Spleen (tissue), 11 donors: ENCODE measurements around the gene TEP1. TPM values are rescaled to one million over a fixed set of nuclear protein-coding genes. Genes with fewer than 3 reads are reported as not detected.
"Not testable (repeated sequence)": the region's sequence is repeated elsewhere in the genome, so short reads cannot be mapped to it uniquely, and the experiment has no call there.

Experiments used
- DNase-seq: peaks from one replicate; pipeline ENCODE4 v3.0.0-alpha.2; 2020
- H3K27ac ChIP-seq, 8 donors: fragments of 200-600 bp; sonication (generic) in 7 of 8; 1 replicate in 4 of 8; 2 replicates in 4 of 8; pipeline versions ENCODE4 v1.5.0 to v1.8.0; 2016 to 2021; ENCODE audit warnings: inconsistent platforms in 4 of 8, mild to moderate bottlenecking in 4 of 8, moderate library complexity in 1 of 8
- H3K27me3 ChIP-seq, 7 donors: fragments of 200-600 bp; sonication (generic) in 6 of 7; replicated peaks in 1 of 7; 1 replicate in 4 of 7; 2 replicates in 3 of 7; pipeline versions ENCODE4 v1.5.0 to v1.8.0; 2016 to 2021; ENCODE audit warnings: inconsistent platforms in 3 of 7, mild to moderate bottlenecking in 1 of 7
- H3K36me3 ChIP-seq, 6 donors: fragments of 200-600 bp; sonication (generic) in 5 of 6; 1 replicate in 4 of 6; 2 replicates in 2 of 6; pipeline versions ENCODE4 v1.5.0 to v1.8.0; 2016 to 2021; ENCODE audit warnings: inconsistent platforms in 2 of 6
- H3K4me1 ChIP-seq, 6 donors: fragments of 200-600 bp; sonication (generic) in 5 of 6; 1 replicate in 3 of 6; 2 replicates in 3 of 6; pipeline versions ENCODE4 v1.5.0 to v1.8.0; 2016 to 2021; ENCODE audit warnings: inconsistent platforms in 3 of 6
- H3K4me3 ChIP-seq, 8 donors: fragments of 200-600 bp; sonication (generic) in 7 of 8; 1 replicate in 4 of 8; 2 replicates in 4 of 8; pipeline versions ENCODE4 v1.5.0 to v1.8.0; 2016 to 2021; ENCODE audit warnings: inconsistent platforms in 4 of 8, mild to moderate bottlenecking in 4 of 8, moderate library complexity in 2 of 8
- H3K9me3 ChIP-seq, 8 donors: fragments of 200-600 bp; sonication (generic) in 7 of 8; 1 replicate in 4 of 8; 2 replicates in 4 of 8; pipeline versions ENCODE4 v1.5.0 to v1.8.0; 2016 to 2021; ENCODE audit warnings: inconsistent platforms in 4 of 8
- CTCF ChIP-seq, 11 experiments: fragments of 200-600 bp in 7 of 11; fragments of 450-650 bp in 4 of 11; sonication (generic) in 4 of 11; IDR thresholded peaks in 8 of 11; conservative IDR thresholded peaks in 3 of 11; 1 replicate in 7 of 11; 2 replicates in 4 of 11; pipeline versions ENCODE4 v1.4.0 to v1.8.0; 2016 to 2021; ENCODE audit warnings: antibody characterized with exemption in 11 of 11, inconsistent platforms in 4 of 11, mild to moderate bottlenecking in 1 of 11
- POLR2A ChIP-seq, 3 donors: fragments of 450-650 bp; IDR thresholded peaks; one replicate each; pipeline ENCODE4 v1.5.1; 2017; ENCODE audit warnings: antibody characterized with exemption in 3 of 3, mild to moderate bottlenecking in 1 of 3
- POLR2AphosphoS5 ChIP-seq, 3 donors: sonication (generic); formaldehyde crosslinking; IDR thresholded peaks; one replicate each; pipeline ENCODE4 v1.5.1; 2017; ENCODE audit warnings: antibody characterized with exemption in 3 of 3
- WGBS, 5 donors: extraction: QIAGEN DNeasy Blood & Tissue Kit in 3 of 5; methylation state at CpG; one replicate each; pipeline versions ENCODE4 v1.1.5 to v1.1.7; 2013 to 2018; 5-methylcytosine and 5-hydroxymethylcytosine counted together
- intact Hi-C: fragments of 100-400 bp; cut with DNase I; formaldehyde crosslinking; loops from one replicate; pipeline ENCODE4 v1.15.0; 2023; ENCODE audit warnings: low total_unique reads
- polyA plus RNA-seq, 3 donors: library from polyadenylated mRNA; stranded (reverse); fragments of 200-250 nt; gene quantifications; one replicate each; pipeline ENCODE4 v1.2.1, GENCODE V29; 2013
- total RNA-seq, 7 donors: library from RNA; depleted of rRNA in 3 of 7; stranded (reverse); fragments of >200 nt in 3 of 7; fragmentation: NEBNext Ultra II Directional in 4 of 7; extraction: Animal tissue kit (Norgen Biotek cat#: 25700) in 4 of 7; gene quantifications; one replicate each; pipeline versions ENCODE4 v1.1.0 to v1.2.1, GENCODE V29; 2016 to 2021
- donor health status: healthy with polysubstance abuse.
- donor health status: DM: no; HTN: no; CAD: no; lungs with moderate emphysema.
- donor health status: DM: no; HTN: no; CAD: no.
- donor health status: Bipolar disorder and iron deficiency.
- donor health status: healthy.
- donor health status: DM: no; HTN: no; CAD: no.
- donor health status: DM: yes; HTN: yes; CAD: no.

The TEP1 gene
- total and polyA plus RNA-seq, 10 donors, result 19.2 to 91.7 (median 64.5) TPM

DNA sequence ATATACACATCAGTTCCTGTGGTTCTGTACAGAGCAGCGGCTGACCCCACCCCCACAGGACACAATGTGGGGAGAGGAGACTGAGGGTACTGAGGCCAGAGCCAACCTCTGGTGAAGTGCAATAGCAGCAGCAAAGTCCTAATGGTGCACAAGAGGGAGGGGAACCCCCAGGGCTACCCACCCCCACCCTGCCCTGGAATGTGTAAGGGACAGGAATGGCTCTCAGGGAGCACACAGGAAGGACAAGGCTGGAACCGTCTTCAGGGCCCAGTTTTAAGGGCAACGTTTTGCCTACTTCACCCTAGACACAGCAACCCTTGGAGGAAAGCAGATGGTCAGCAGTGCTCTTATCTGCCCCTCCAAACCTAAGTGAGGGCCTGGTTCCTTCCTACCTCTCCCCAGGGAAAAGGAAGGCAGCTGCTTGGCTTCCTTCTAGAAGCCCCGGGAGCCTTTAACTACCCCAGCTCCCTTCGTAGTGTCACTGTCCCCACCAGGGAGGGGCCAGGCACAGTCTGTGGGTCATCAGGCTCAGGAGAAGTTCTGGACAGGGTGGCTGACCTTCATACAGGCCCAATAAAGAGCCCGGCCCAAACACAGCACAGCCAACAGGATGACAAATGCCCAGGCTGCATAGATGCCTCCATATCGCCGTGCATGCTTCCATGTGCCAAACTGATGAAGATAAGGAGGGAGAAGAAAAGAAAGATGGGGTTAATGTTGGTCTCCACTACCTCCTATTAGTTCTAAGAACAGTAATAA lies 44.9 kb upstream of the TEP1 start:
- 56 to 70% (median 58%) methylated on average over 7 to 8 of the region's 8 CpGs for WGBS, 5 donors

GRCh38 chr14:20456971-20457370 lies 43.7 kb upstream of the TEP1 start:
- Histone ChIP-seq H3K36me3 (peaks cover 6 to 54% (median 43%) of the 10 kb centered on the region in 6 donors), H3K4me3 (peak overlapping the region in 1 of 8 donors; percentile 81), H3K9me3 (no peaks in the 10 kb centered on the region), H3K27ac (peak overlapping the region in 5 of 8 donors; percentile 32 to 97 (median 93)), H3K27me3 (no peaks in the 10 kb centered on the region), H3K4me1 (peaks cover 45 to 85% (median 72%) of the 10 kb centered on the region in 6 donors)
- TF ChIP-seq CTCF (IDR thresholded peaks at IDR 0.05 in 8 of 11, conservative IDR thresholded peaks at IDR 0.05 in 3 of 11) (no peak), POLR2AphosphoS5 (IDR thresholded peaks at IDR 0.05) (peak; percentile 29 to 52 (median 42)), POLR2A (IDR thresholded peaks at IDR 0.05) (no peak)
- DNase-seq, result no peak
- intact Hi-C loops, result no loop called here
- WGBS, 5 donors, result 51 to 73% (median 61%) methylated on average over 13 of the region's 13 CpGs

More for the DNA sequence above, 44.9 kb upstream of the TEP1 start:
- no peak for TF ChIP-seq POLR2A (IDR thresholded peaks at IDR 0.05)
- TF ChIP-seq POLR2AphosphoS5 (IDR thresholded peaks at IDR 0.05), result peak in 1 of 3 donors; percentile 10
- no peaks in the 10 kb centered on the region for H3K9me3 ChIP-seq
- peaks cover 43 to 83% (median 69%) of the 10 kb centered on the region in 6 donors for H3K4me1 ChIP-seq
- H3K27ac ChIP-seq, result peak overlapping the region in 4 of 8 donors; percentile 32 to 95 (median 72)
- peaks cover 3 to 43% (median 37%) of the 10 kb centered on the region in 6 donors for H3K36me3 ChIP-seq
- H3K27me3 ChIP-seq, result no peaks in the 10 kb centered on the region
- intact Hi-C loops, result no loop called here
- no peak overlapping the region for H3K4me3 ChIP-seq
- DNase-seq, result no peak

GRCh38 chr14:20455355-20456300 lies 42.3 kb upstream of the TEP1 start:
- DNase-seq, result peak; percentile 83
- no peak for TF ChIP-seq POLR2A (IDR thresholded peaks at IDR 0.05)
- no peak for TF ChIP-seq POLR2AphosphoS5 (IDR thresholded peaks at IDR 0.05)
- TF ChIP-seq CTCF (IDR thresholded peaks at IDR 0.05 in 8 of 11, conservative IDR thresholded peaks at IDR 0.05 in 3 of 11), result no peak
- 0 to 1% (median 1%) methylated on average over 39 of the region's 39 CpGs for WGBS, 5 donors
- Histone ChIP-seq H3K27ac (peak overlapping the region; percentile 89 to 97 (median 94)), H3K4me1 (peaks cover 44 to 80% (median 68%) of the 10 kb centered on the region in 6 donors), H3K27me3 (no peaks in the 10 kb centered on the region), H3K9me3 (no peaks in the 10 kb centered on the region), H3K4me3 (peak overlapping the region; percentile 74 to 98 (median 88)), H3K36me3 (peaks cover 7 to 68% (median 56%) of the 10 kb centered on the region in 6 donors)
- intact Hi-C loops, result no loop called here

DNA sequence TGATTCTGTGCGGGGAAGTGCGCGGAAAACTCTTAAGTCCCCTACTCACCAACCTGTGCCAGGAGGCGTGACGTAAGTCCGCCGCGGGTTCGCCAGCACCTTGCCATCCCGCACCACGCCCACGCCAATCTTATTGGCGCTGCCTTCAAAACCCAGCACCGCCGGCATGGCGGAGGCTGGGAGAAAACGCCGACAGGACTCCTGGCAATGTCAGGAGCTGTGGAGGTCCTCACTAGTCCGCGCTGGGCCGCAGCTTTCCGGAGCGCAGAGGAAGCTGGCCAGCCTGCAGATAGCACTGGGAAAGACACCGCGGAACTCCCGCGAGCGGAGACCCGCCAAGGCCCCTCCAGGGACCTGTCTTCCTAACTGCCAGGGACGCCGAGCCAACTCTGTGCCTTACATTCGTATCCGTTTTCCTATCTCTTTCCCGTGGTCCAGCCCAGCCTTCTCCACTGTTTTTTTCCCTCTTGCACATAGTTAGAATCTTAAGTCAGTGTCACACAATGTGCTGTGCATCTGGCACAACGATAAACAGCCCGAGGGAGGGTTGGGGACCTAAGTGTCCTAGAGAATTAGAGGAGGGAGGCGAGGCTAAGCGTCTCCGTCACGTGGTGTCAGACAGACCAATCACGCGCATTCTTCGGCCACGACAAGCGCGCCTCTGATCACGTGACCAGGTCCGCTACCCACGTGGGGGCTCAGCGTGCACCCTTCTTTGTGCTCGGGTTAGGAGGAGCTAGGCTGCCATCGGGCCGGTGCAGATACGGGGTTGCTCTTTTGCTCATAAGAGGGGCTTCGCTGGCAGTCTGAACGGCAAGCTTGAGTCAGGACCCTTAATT lies 41.4 kb upstream of the TEP1 start, which contains the start of the genes APEX1 and OSGEP:
APEX1 (plus strand) TSS at position 711 of the 839 bp plus-strand sequence. CDS start 420 bp downstream, outside the sequence.
OSGEP (minus strand) TSS at position 297 of the 839 bp plus-strand sequence; CDS start at position 168, 129 bp downstream.
- H3K27me3 ChIP-seq, result no peaks in the 10 kb centered on the region
- H3K4me3 ChIP-seq, result peak within 1 kb of the TSS; percentile 74 to 98 (median 88)
- peaks cover 7 to 72% (median 63%) of the 10 kb centered on the region in 6 donors for H3K36me3 ChIP-seq
- TF ChIP-seq POLR2AphosphoS5 (IDR thresholded peaks at IDR 0.05) (peak; percentile 93 to 97 (median 95)), POLR2A (IDR thresholded peaks at IDR 0.05) (peak; percentile 36 to 82 (median 36)), CTCF (IDR thresholded peaks at IDR 0.05 in 8 of 11, conservative IDR thresholded peaks at IDR 0.05 in 3 of 11) (peak in 4 of 11 experiments; percentile 18 to 30 (median 20))
- WGBS, 5 donors, result 0 to 1% (median 0%) methylated on average over 42 to 56 of the region's 56 CpGs
- peak within 1 kb of the TSS; percentile 89 to 97 (median 94) for H3K27ac ChIP-seq
- H3K9me3 ChIP-seq, result no peaks in the 10 kb centered on the region
- intact Hi-C loops, result no loop called here
- DNase-seq, result peak; percentile 99
- H3K4me1 ChIP-seq, result peaks cover 35 to 71% (median 59%) of the 10 kb centered on the region in 6 donors

DNA sequence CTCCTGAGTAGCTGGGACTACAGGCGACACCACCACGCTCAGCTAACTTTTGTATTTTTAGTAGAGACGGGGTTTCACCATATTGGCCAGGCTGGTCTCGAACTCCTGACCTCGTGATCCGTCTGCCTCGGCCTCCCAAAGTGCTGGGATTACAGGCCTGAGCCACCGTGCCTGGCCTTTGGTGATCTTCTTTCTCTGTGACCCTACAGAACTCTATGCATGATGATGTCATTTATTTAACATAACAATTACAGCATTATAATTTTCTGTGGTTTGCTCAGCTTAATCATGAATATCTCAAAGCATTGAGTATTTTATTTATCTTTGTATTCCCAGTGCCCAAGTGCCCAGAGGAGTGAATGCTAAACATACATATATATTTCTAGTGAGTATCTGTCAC lies 39.5 kb upstream of the TEP1 start:
- DNase-seq, intact Hi-C loops, H3K9me3 ChIP-seq, H3K27me3 ChIP-seq, H3K4me3 ChIP-seq: not testable (repeated sequence)
- Histone ChIP-seq H3K27ac (peak overlapping the region in 1 of 8 donors; percentile 96), H3K4me1 (peaks cover 29 to 52% (median 41%) of the 10 kb centered on the region in 6 donors), H3K36me3 (peaks cover 4 to 72% (median 63%) of the 10 kb centered on the region in 6 donors)
- WGBS, 5 donors, result 90 to 96% (median 94%) methylated on average over 8 of the region's 8 CpGs
